ENCODE results near the gene HYCC2.
"Not testable (repeated sequence)": the region's sequence is repeated elsewhere in the genome, so short reads cannot be mapped to it uniquely, and the experiment has no call there.

Gene HYCC2

DNA sequence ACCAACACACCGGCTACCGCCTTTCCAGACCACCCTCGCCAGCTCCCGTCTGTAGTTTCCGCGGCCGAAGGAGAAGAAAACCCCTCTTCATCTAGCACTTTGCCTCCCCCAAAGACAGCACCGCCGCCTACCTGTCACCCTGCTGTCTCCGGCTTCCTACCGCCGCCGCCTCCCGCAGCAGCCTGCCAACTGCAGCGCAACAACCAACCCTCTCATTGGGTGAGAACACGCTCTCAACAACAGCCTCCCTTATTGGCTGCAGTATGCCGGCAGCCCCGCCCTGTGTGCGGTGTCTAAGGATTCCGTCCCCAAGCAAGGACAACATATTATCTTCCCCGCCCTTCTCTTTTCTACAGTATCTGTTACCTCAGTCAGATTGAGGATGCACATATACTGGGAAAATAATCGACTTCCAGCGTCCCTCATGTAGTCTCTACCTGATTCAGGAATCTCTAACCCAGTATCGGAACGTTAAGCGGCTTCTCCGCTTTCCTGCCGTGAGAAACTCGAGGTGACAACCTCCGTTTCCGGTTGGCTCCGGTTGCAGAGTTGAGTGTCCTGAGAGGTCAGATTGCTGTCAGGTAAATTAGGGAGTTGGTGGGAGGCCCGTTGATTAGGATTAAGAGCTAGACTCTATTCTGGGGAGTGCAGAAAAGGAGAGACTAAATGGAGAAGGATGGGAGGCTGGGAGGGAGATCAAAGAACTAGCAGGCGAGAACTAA, at the start of gene HYCC2, which contains the start of gene NDUFB3:
TSS of gene HYCC2 (minus strand) at position 193 of the 722 bp plus-strand sequence. CDS start 47,662 bp downstream, outside the sequence.
TSS of gene NDUFB3 (plus strand) at position 523 of the 722 bp plus-strand sequence. CDS start 6,882 bp downstream, outside the sequence.
- DNase-seq (ENCODE audit: low spot score): peak; percentile 90
- FAIRE-seq: peak; percentile 79

DNA sequence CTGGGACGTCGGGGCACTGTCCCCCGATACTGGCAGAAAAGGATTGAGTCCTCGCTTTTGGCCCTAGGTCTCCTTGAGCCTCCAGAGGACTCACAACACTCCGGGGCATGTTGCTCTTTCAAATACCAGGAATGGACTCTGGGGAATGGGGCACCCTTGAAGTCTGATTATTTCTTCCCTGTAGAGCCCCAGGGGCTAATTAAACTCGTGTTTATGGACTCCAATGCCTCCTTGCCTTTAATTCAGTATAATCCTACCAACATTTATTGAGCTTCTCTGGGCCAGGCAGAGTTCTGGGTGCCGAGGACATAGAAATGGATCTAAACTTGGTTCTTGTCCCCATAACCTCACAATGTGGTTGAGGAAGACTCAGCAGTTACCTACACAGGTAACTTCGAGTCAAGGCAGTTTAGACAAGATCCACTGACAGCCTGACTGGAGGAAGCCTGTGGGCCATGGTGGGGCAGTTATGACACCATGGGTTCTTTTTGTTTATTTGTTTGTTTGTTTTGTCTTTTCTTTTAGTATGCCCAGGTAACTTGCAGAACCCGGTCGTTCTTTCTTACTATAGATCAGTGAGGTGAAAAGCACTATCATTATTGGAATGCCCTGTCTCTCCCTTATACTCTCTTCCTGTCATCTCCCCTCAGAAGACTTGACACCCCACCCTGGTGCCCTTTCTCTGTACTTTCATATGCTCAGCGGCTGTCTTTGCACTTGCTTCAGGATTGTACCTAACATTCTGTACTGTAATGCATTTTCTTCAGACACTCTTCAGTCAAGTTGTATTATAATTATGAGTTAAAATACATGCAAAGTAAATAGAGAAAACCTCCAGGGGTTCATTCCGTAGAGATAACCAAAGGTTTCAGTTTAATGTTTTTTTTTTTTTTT, 47.7 kb upstream of the HYCC2 start:
- DNase-seq (ENCODE audit: low spot score) (peak; percentile 49), FAIRE-seq (no peak)

DNA sequence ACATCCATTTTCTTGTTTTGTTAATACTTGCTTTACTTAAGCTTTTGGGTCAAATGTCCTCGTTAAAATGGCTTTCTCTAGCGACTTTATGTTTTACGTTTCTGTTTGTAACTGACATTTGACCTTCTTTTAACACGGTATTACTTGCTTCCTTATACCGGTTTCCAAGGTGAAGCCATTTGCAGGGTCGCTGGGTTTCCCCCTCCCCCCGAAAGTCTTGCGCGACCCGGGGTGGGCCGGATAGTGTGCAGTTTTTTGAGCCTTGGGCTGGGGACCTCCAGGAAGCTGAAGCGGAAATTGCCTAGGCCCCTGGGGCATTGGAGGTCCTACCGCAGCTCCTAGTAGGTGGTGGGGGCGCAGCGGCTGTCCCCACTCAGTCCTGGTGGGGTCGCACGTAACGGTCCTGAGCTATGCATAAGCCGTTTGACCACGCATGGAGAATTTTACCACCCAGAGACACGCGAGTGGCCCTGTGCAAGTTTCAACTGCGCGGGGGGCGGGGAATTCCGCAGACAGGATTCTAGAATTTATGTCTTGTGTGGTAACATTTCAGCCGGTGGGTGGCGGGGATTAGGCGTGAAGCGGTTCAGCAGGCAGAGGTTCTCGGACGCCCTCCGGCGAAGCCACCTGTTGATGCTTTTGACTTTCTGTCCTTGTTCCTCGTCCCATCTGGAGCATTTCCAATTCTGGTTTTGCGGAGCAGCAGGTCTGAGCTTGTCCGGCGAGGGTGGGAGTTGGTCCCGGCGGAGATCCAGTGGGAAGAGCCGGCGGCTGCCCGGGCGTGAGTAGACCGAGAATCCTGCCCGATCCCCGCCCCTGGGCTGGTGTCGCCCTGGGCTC, 46.9 kb upstream of the HYCC2 start:
- peak; percentile 91 for DNase-seq (ENCODE audit: low spot score)
- FAIRE-seq: peak; percentile 71

DNA sequence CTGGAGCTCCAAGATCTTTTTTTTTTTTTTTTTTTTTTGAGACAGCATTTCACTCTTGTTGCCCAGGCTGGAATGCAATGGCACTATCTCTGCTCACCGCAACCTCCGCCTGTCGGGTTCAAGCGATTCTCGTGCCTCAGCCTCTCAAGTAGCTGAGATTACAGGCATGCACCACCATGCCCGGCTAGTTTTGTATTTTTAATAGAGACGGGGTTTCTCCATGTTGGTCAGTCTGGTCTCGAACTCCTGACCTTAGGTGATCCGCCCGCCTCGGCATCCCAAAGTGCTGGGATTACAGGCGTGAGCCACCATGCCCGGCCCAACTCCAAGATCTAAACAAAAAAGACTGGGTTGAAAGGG, 46.2 kb upstream of the HYCC2 start:
- not testable (repeated sequence) for FAIRE-seq; DNase-seq (ENCODE audit: low spot score)

DNA sequence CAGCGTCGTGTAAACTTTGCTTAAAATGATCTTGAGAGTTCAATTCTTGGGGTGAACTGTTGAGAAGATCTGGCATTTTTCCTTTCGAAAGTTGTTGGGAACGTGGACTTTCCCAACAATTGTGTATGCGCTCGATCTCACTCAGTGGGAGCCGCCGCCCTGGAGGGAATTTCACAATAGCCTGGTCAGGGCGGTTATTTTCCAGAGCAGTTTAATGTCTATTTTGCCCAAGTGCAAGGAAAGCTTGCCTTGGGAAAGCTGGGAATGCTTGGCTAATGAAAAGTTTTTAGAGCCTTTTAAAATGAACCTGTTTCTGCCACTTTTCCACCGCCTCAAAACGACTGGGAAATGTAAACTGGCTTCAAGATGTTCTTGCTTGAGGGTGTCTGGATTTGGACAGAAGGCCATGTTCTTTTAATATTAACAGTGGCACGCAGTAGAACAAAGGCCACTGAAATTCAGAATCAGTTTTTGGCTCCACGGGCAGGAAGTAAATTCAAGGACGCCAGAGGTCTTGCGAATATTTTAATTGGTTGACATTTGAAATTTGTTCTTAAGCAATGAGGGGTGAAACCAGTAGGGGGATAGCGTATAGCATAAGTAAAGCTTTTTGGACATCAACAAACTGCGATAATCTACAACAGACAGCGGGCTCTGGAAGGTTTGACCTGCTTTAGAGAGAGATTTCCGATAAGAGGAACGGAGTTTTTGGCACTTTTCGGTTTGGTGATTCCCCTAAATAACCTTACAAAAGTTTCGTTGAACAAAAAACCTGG, 45.7 kb upstream of the HYCC2 start:
- FAIRE-seq: peak; percentile 75
- peak; percentile 75 for DNase-seq (ENCODE audit: low spot score)

DNA sequence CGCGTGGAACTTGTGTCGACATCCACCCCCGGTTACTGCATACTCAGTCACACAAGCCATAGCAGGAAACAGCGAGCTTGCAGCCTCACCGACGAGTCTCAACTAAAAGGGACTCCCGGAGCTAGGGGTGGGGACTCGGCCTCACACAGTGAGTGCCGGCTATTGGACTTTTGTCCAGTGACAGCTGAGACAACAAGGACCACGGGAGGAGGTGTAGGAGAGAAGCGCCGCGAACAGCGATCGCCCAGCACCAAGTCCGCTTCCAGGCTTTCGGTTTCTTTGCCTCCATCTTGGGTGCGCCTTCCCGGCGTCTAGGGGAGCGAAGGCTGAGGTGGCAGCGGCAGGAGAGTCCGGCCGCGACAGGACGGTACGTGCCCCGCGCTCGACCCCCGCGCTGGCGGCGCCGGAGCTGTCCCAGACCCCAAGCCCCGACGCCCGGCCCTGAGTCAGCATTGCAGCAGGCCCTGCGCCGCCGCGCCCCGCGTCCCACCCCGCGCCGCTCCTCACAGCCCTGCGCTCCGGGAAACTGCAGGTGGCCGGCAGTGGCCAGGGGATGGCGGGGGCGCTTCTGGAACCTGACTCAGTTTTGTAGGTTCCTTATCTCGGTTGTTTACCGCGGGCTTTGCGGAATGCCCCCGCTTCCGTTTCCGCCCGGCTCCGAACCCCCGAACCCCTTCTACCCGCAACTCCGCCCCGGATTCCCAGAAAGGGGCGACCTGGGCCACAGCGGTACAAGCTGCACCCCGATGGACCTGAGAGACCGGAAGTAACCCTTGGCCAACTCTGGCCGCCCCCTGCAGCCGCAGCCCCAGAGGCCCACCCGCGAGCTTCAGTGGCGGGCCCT, 44.9 kb upstream of the HYCC2 start, which contains the start of gene CFLAR:
TSS of gene CFLAR (plus strand) at position 50 of the 844 bp plus-strand sequence. CDS start 13,702 bp downstream, outside the sequence.
- FAIRE-seq: no peak

DNA sequence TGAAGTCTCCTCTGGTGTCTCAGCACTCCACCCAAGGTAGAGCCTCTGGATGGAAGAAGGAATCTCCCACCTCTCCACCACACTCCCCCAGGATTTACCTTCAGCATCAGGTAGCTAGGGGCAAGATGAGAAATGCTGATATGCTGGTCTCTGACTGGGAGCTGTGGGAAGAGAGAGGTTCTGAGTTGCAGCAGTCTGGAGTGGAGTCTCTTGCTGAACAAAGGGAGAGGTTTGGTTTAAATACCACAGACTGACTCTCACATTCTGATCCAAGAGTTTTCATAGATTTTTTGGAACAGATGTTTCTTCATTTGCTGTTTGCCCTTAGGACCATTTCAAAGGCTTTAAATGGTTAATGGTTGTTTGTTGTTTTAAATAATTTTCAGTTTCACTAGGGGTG, 43.4 kb upstream of the HYCC2 start:
- no peak for FAIRE-seq

More for the DNA sequence above, 44.9 kb upstream of the HYCC2 start, which contains the start of gene CFLAR:
- peak; percentile 61 for DNase-seq (ENCODE audit: low spot score)

DNA sequence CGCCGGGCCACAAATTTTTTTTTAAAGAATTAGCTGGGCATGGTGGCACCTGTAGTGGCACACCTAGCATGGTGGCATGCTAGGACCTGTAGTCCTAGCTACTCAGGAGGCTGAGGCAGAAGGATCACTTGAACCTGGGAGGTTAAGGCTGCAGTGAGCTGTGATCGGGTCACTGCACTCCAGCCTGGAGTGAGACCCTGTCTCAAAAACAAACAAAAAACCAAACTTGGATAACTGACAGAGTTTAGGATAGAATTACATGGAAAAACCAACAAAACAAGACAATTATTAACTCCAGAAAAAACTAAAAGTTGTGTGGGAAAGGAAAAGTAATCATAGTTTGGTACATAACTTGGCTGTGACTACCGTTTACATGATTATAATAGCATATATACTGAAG, 42.9 kb upstream of the HYCC2 start:
- DNase-seq (ENCODE audit: low spot score) (no peak), FAIRE-seq (no peak)

More for the DNA sequence above, 43.4 kb upstream of the HYCC2 start:
- DNase-seq (ENCODE audit: low spot score): no peak

DNA sequence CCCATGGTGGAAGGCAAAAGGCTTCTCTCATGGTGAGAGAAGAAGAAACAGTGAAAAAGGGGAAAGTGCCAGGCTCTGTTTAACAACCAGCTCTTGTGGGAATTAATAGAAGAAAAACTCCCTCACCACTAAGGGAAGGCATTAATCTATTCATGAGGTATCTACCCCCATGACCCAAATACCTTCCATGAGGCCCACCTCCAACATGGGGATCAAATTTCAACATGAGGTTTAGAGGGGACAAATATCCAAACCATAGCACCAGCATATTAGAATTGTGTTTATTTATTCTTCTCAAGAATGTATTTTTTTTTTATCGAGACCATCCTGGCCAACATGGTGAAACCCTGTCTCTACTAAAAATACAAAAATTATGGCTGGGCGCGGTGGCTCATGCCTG, 39.6 kb upstream of the HYCC2 start:
- FAIRE-seq (no peak), DNase-seq (ENCODE audit: low spot score) (no peak)

DNA sequence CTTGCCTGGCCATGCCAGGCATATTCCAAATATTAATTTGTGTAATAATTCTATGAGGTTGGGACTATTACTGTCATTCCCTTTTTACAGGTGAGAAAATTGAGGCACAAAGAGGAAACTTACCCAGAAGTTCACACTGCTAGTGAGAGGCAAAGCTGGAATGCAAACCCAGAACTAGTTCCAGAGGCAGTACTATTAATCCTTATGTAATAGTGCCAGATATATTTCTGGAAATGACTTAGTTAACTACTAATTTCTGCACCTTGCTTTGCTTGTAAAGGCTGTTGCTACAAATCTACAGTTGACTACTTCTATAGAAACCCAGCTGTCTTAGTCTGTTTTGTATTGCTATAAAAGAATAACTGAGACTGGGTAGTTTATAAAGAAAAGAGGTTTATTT, 39.1 kb upstream of the HYCC2 start:
- FAIRE-seq (no peak), DNase-seq (ENCODE audit: low spot score) (no peak)

DNA sequence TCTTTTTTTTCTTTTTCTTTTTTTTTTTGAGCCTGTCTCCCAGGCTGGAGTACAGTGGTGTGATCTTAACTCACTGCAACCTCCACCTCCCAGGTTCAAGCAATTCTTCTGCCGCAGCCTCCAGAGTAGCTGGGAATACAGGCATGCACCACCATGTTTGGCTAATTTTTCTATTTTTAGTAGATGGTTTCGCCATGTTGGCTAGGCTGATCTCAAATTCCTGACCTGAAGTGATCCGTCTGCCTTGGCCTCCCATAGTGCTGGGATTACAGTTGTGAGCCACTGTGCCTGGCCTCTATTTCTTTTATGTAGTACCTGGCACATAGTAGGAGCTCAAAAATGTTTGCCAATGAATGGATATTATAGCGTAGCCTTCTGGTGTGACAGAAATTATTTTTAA, 37.7 kb upstream of the HYCC2 start:
- DNase-seq (ENCODE audit: low spot score) (no peak), FAIRE-seq (no peak)

DNA sequence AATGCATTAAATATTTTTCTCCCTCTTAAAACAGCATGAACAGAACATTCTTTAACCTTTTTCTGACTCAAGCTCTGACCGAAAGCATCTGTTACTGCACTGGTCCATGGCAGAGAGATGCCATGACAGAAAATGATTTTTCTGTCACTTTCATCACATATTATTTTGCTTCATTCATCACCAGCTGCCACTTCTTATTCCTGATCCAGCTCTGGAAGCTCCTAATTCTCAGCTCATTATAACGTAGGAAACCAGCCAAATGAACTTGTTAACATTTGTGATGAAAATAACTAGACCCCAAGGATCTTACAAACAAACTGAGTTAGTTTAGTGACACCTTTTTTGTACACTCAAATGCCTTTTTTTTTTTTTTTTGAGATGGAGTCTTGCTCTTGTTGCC, 36.9 kb upstream of the HYCC2 start:
- no peak for DNase-seq (ENCODE audit: low spot score)
- FAIRE-seq: no peak

DNA sequence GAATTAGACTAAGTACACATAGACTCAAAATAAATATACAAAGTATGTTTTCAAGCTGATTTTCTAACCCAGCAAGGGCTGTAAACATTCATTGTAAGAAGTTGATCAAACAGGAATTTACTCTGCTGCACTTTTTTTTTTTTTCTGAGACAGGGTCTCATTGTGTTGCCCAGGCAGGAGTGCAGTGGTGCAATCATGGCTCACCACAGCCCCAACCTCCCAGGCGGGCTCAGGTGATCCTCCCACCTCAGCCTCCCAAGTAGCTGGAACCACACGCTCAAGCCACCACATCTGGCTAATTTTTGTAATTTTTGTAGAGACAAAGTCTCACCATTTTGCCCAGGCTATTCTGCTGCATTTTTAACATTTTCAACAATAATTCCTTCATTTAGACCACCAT, 36.2 kb upstream of the HYCC2 start:
- no peak for DNase-seq (ENCODE audit: low spot score)
- no peak for FAIRE-seq

DNA sequence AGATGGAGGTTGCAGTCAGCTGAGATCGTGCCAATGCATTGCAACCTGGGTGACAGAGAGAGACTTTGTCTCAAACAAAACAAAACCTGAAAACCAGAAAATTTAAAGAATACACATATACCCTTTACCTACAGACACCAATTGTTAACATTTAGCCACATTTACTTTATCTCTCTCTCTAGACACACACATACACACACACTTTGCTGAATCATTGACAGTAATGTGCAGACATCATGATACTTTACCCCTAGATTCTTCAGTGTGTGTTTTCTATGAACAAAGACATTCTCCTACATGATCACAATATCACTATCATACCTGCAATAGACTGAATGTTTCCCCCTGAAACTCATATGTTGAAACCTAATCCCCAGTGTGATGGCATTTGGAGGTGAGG, 34.3 kb upstream of the HYCC2 start:
- DNase-seq (ENCODE audit: low spot score) (no peak), FAIRE-seq (no peak)

DNA sequence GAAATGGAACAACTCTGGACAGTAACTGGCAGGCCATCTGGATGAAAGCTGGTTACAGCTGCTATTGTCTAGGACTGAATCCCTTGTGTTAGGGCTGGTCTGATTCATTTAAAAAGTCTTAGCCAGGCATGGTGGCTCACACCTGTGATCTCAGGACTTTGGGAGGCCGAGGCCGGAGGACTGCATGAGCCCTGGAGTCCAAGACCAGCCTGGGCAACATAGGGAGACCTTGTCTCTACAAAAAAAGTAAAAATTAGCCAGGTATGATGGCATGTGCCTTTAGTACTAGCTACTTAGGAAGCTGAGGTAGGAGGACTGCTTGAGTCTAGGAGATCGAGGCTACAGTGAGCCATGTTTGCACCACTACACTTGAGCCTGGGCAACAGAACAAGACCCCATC, 29.0 kb upstream of the HYCC2 start:
- DNase-seq (ENCODE audit: low spot score): no peak
- no peak for FAIRE-seq

DNA sequence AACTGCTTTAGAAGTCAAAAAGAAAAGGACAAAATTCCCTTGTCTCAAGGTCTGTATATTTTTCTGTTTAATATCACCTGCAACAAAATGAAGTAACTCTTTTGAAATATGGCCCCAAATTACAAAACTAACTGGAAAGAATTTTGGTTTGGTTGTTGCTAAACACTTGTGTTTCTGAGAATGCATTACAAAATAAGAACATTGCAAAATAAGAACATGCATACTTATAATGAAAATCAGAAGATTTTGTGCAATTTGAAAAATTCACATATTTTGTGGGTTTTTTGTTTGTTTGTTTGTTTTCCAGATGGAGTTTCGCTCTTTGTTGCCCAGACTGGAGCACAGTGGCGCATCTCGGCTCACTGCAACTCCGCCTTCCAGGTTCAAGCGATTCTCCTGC, 22.1 kb upstream of the HYCC2 start:
- DNase-seq (ENCODE audit: low spot score): no peak
- no peak for FAIRE-seq

DNA sequence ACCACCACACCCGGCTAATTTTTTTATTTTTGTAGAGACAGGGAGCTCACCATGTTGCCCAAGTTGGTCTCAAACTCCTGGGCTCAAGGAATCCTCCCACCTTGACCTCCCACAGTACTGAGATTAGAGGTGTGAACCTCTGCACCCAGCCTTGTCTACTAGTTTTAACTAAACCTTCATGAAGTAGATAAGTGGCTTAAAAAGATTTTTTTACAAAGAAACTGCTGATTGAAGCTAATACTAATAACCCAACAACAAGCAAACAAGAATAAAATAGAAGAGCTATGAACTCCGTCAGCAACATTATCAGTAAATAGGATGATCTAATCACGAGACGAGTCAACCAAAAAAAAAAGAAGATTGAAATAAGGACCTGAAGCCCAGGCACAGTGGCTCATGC, 19.1 kb upstream of the HYCC2 start:
- FAIRE-seq (no peak), DNase-seq (ENCODE audit: low spot score) (no peak)

DNA sequence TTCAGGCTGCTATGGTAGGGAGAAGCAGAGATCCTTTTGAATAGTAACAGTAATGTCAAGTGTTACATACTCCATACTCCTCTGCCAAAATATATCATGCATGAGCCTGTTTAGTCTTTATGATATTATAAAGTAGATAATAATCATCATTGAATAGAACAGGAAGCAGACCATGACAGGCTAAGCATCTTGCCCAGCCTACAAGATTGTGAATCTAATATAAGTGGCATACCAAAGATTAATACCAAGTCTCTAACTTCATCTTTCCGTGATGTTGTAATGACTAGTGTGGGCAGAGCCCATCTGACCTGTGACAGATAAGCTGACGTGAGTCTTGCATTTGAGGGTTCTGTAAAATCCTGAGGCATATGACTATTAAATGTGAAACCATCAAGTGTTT, 13.4 kb upstream of the HYCC2 start:
- no peak for FAIRE-seq
- DNase-seq (ENCODE audit: low spot score): no peak

DNA sequence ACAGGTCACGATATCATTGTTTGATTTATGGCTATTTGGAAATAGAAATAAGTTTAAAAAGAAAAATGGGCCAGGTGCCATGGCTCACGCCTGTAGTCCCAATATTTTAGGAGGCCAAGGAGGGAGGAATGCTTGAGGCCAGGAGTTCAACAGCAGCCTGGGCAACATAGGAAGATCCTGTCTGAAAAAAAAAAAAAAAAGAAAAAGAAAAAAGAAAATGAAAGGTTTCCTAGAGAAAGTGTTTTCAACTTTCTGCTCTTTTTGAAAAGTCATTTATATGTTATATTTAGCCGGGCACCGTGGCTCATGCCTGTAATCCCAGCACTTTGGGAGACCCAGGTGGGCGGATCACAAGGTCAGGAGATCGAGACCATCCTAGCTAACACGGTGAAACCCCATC, 3.5 kb upstream of the HYCC2 start:
- FAIRE-seq: no peak
- DNase-seq (ENCODE audit: low spot score): no peak

DNA sequence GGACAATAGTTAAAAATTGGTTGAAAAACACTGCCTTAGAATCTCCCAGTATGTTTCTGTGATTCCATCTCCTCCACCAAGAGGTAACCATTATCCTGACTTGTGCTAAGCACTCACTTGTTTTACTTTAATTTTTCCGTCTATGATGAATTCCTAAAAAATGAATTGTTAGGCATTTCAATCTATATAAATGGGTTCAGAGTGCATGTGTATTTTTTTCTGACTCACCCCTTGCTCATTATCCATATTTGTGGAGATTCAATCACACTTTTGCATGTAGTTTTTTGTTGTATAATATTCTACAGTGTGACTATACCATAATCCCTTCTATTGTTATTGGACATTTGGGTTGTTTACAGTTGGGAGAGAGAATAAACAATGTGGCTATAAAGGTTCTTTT, 1.6 kb upstream of the HYCC2 start:
- FAIRE-seq: no peak
- no peak for DNase-seq (ENCODE audit: low spot score)
